HepG2 (cell line): ENCODE measurements around the gene MTHFD1L.

Source experiments
- FOXM1 ChIP-seq: sonication (generic); formaldehyde crosslinking; IDR thresholded peaks from 2 replicates; pipeline ENCODE4 v1.5.0; 2020; ENCODE audit warnings: missing genetic modification reagents
- GLI4 ChIP-seq: sonication (generic); formaldehyde crosslinking; IDR thresholded peaks from 2 replicates; pipeline ENCODE4 v1.5.1; 2020; ENCODE audit warnings: missing genetic modification reagents, mild to moderate bottlenecking, moderate library complexity, borderline replicate concordance
- MAF1 ChIP-seq: sonication (generic); formaldehyde crosslinking; IDR thresholded peaks from 2 replicates; pipeline ENCODE4 v1.5.0; 2020; ENCODE audit warnings: missing genetic modification reagents, borderline replicate concordance
- PAX8 ChIP-seq: sonication (generic); formaldehyde crosslinking; IDR thresholded peaks from 2 replicates; pipeline ENCODE4 v1.8.0; 2022; ENCODE audit warnings: mild to moderate bottlenecking, missing genetic modification reagents, borderline replicate concordance
- ZNF3 ChIP-seq: IDR thresholded peaks from 2 replicates; pipeline ENCODE4 v1.7.0; 2017; ENCODE audit warnings: inconsistent platforms
- TF ChIP-seq, protein P1 (sequence below): sonication (generic); formaldehyde crosslinking; IDR thresholded peaks from 2 replicates; pipeline ENCODE4 v1.8.0; 2022; ENCODE audit warnings: mild to moderate bottlenecking, missing genetic modification reagents, borderline replicate concordance
- TF ChIP-seq, protein P2 (sequence below): sonication (generic); formaldehyde crosslinking; IDR thresholded peaks from 2 replicates; pipeline ENCODE4 v1.5.0; 2020; ENCODE audit warnings: mild to moderate bottlenecking, missing genetic modification reagents, moderate library complexity
- TF ChIP-seq, protein P3 (sequence below): sonication (generic); formaldehyde crosslinking; IDR thresholded peaks from 2 replicates; pipeline ENCODE4 v1.4.0; 2020; ENCODE audit warnings: missing genetic modification reagents
- TF ChIP-seq, protein P4 (sequence below): sonication (generic); formaldehyde crosslinking; IDR thresholded peaks from 2 replicates; pipeline ENCODE4 v1.5.0; 2020; ENCODE audit warnings: missing genetic modification reagents

DNA sequence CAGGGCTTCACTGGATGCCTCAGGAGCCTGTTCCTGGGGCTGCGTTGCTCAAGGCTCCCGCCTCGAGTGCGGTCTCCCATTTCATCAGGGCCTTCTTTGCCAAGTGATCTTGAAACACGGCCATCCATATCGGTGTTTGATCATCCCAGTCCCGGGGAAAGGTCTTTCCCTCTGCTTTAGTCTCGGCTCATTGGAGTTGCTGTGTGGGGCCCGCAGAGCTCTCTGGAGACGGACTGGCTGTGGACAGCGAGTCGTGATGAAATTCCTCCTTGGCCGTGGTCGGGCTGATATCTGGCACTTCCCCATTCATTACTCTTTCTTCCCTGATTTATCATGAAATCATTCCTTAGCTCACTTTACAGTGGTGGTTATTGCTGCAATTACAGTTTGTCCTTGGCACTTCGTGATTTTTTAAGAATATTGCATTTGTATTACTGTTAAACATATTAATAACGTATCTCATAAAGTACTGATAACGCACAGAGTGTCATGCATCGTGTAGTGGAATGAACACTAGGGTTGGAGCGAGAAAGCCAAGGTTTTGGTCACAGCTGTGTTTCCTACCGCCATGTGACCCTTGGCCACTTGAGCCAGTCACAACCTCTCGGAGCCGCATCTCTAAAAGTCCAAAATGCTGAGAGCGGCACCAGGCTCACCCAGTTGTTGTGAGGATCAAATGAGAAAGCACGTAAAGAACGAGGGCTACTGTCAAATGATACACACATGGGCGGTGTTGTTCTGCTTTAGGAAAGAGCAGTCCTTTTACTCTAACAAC lies 71.8 kb downstream of the MTHFD1L start:
- TF ChIP-seq ZNF3 (CRISPR knock-in tag) (no peak), GLI4 (CRISPR knock-in tag) (no peak), MAF1 (CRISPR knock-in tag) (no peak), PAX8 (CRISPR knock-in tag) (no peak), FOXM1 (no peak)
- TF ChIP-seq, protein P1, sequence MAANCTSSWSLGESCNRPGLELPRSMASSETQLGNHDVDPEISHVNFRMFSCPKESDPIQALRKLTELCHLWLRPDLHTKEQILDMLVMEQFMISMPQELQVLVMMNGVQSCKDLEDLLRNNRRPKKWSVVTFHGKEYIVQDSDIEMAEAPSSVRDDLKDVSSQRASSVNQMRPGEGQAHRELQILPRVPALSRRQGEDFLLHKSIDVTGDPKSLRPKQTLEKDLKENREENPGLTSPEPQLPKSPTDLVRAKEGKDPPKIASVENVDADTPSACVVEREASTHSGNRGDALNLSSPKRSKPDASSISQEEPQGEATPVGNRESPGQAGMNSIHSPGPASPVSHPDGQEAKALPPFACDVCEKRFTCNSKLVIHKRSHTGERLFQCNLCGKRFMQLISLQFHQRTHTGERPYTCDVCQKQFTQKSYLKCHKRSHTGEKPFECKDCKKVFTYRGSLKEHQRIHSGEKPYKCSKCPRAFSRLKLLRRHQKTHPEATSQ (CRISPR knock-in tag), result no peak
- TF ChIP-seq, protein P2, sequence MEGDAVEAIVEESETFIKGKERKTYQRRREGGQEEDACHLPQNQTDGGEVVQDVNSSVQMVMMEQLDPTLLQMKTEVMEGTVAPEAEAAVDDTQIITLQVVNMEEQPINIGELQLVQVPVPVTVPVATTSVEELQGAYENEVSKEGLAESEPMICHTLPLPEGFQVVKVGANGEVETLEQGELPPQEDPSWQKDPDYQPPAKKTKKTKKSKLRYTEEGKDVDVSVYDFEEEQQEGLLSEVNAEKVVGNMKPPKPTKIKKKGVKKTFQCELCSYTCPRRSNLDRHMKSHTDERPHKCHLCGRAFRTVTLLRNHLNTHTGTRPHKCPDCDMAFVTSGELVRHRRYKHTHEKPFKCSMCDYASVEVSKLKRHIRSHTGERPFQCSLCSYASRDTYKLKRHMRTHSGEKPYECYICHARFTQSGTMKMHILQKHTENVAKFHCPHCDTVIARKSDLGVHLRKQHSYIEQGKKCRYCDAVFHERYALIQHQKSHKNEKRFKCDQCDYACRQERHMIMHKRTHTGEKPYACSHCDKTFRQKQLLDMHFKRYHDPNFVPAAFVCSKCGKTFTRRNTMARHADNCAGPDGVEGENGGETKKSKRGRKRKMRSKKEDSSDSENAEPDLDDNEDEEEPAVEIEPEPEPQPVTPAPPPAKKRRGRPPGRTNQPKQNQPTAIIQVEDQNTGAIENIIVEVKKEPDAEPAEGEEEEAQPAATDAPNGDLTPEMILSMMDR (CRISPR knock-in tag), result no peak
- TF ChIP-seq, protein P3, sequence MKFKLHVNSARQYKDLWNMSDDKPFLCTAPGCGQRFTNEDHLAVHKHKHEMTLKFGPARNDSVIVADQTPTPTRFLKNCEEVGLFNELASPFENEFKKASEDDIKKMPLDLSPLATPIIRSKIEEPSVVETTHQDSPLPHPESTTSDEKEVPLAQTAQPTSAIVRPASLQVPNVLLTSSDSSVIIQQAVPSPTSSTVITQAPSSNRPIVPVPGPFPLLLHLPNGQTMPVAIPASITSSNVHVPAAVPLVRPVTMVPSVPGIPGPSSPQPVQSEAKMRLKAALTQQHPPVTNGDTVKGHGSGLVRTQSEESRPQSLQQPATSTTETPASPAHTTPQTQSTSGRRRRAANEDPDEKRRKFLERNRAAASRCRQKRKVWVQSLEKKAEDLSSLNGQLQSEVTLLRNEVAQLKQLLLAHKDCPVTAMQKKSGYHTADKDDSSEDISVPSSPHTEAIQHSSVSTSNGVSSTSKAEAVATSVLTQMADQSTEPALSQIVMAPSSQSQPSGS (CRISPR knock-in tag), result no peak
- TF ChIP-seq, protein P4, sequence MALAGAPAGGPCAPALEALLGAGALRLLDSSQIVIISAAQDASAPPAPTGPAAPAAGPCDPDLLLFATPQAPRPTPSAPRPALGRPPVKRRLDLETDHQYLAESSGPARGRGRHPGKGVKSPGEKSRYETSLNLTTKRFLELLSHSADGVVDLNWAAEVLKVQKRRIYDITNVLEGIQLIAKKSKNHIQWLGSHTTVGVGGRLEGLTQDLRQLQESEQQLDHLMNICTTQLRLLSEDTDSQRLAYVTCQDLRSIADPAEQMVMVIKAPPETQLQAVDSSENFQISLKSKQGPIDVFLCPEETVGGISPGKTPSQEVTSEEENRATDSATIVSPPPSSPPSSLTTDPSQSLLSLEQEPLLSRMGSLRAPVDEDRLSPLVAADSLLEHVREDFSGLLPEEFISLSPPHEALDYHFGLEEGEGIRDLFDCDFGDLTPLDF (CRISPR knock-in tag), result no peak
